ENCODE data around the gene TRA2A.

TRA2A gene

DNA sequence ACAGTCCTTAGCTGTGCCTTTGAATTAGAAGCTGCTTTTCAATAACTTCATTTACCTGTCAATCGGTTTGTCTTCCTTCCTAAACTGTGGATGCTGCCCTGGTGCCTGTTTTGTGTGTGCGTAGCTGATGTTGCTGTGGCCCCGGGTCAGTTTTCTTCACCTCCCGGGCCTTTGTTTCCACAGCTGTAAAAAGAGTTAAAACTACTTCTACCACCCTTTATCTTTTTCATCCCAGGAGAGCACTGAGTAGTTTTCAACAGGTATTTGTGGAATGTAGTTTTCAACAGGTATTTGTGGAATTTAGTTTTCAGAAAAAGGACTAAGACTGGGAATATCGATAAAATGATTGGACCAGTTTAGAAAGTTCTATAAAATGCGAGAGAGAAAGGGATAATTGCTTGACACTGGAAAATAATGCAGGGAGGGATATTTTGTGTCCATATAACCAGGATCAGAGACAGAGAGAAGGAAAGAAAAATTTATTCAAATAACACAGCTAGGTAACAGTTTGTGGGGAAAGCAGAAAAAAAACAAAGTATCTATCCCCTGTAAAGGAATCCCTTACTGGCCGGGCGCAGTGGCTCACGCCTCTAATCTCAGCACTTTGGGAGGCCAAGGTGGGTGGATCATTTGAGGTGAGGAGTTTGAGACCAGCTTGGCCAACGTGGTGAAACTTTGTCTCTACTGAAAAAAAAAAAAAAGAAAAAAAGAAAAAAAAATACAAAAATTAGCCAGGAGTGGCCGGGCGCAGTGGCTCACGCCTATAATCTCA, 45.6 kb downstream of the TRA2A start:
- DNase-seq (ENCODE audit: low read depth, low spot score) = no peak
- no peak overlapping the region for H3K4me3 ChIP-seq (ENCODE audit: low read depth, low read length)
- TF ChIP-seq, protein P1, sequence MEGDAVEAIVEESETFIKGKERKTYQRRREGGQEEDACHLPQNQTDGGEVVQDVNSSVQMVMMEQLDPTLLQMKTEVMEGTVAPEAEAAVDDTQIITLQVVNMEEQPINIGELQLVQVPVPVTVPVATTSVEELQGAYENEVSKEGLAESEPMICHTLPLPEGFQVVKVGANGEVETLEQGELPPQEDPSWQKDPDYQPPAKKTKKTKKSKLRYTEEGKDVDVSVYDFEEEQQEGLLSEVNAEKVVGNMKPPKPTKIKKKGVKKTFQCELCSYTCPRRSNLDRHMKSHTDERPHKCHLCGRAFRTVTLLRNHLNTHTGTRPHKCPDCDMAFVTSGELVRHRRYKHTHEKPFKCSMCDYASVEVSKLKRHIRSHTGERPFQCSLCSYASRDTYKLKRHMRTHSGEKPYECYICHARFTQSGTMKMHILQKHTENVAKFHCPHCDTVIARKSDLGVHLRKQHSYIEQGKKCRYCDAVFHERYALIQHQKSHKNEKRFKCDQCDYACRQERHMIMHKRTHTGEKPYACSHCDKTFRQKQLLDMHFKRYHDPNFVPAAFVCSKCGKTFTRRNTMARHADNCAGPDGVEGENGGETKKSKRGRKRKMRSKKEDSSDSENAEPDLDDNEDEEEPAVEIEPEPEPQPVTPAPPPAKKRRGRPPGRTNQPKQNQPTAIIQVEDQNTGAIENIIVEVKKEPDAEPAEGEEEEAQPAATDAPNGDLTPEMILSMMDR (IDR thresholded peaks at IDR 0.05; ENCODE audit: low read depth, low read length) = no peak
- in situ Hi-C loops (cut with HindIII; ENCODE audit: low sequenced_read_pairs) = no loop called here

DNA sequence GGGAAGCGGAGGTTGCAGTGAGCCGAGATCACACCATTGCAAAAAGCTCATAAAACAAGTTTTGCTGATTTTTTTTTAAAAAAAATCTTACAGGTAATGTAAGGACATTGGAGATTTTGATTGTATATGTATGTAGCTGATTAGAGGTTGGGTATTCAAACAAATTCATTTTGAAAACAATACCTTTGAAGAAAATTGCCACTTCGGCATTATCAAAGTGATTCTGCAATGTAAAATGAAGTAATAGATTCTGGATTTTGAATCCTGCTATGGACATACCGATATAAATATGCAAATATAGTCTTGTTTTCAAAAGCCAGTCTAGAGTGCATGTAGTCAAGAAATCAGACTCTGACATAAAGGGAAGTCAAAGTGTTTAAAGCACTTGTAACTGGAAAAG, 49.1 kb downstream of the TRA2A start:
- TF ChIP-seq, protein P1 (IDR thresholded peaks at IDR 0.05; ENCODE audit: low read depth, low read length) = no peak

DNA sequence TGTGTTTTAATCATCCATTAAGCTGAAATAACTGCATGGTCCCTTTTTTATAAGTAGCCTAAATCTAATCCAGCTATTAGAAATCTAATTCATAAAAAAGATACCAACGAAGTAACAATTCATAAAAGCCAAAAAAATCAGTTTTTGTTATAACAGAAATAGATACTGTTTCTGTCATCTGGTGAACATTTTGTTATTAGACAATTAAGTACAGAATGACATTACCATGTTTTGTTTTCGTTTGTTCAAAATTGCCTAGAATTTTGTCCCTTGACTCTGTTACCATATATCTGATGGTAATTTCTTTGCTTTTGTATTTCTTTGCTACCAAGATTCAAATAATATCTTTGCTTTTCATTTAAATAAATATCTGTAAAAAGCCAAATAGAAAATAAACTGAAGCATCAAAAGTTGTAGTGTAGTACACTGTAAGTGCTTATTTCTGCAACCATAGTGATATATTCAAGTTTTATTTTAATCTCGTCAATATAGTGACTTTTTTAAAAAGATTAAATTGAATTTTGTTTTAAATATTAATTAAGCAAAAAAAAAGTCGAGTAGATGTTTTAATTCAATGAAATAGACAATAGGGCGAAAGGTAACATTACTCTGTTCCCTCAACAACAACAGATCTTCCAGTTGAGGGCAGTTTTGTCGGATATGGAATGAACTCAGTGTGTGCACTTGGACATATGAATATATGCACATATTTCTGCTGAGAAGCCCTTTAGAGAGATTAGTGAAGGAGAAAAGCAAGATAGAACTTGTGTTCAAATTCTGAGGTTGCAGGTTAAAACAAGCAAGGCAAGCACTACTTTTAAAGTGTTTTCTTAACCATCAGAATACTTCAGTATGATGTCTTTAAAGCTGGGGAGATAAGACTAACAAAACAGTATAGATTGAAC, 53.6 kb downstream of the TRA2A start:
- H3K4me3 ChIP-seq (ENCODE audit: low read depth, low read length) = no peak overlapping the region
- in situ Hi-C loops (cut with HindIII; ENCODE audit: low sequenced_read_pairs) = no loop called here
- TF ChIP-seq, protein P1 (IDR thresholded peaks at IDR 0.05; ENCODE audit: low read depth, low read length) = no peak
- DNase-seq (ENCODE audit: low read depth, low spot score) = no peak

More for the DNA sequence above, 49.1 kb downstream of the TRA2A start:
- H3K4me3 ChIP-seq (ENCODE audit: low read depth, low read length) = no peak overlapping the region
- in situ Hi-C loops (cut with HindIII; ENCODE audit: low sequenced_read_pairs) = no loop called here
- no peak for DNase-seq (ENCODE audit: low read depth, low spot score)

DNA sequence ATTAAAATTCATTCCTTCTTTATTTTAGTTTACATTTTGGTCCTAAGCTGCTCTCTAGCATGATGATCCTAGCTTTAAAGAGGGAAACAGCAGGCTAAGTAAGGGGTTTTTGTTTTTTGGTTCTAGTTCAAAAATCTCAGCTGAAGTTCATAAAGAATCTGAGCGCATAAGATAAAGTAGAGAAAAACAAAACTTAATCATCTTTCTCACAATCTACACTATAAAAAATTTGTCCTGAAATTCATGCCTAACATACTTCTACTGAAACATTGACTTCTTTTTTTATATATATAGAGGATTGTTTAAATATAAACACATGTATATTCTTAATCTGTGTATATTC, 54.7 kb downstream of the TRA2A start:
- TF ChIP-seq, protein P1 (IDR thresholded peaks at IDR 0.05; ENCODE audit: low read depth, low read length) = no peak
- in situ Hi-C loops (cut with HindIII; ENCODE audit: low sequenced_read_pairs) = no loop called here
- no peak overlapping the region for H3K4me3 ChIP-seq (ENCODE audit: low read depth, low read length)
- no peak for DNase-seq (ENCODE audit: low read depth, low spot score)

DNA sequence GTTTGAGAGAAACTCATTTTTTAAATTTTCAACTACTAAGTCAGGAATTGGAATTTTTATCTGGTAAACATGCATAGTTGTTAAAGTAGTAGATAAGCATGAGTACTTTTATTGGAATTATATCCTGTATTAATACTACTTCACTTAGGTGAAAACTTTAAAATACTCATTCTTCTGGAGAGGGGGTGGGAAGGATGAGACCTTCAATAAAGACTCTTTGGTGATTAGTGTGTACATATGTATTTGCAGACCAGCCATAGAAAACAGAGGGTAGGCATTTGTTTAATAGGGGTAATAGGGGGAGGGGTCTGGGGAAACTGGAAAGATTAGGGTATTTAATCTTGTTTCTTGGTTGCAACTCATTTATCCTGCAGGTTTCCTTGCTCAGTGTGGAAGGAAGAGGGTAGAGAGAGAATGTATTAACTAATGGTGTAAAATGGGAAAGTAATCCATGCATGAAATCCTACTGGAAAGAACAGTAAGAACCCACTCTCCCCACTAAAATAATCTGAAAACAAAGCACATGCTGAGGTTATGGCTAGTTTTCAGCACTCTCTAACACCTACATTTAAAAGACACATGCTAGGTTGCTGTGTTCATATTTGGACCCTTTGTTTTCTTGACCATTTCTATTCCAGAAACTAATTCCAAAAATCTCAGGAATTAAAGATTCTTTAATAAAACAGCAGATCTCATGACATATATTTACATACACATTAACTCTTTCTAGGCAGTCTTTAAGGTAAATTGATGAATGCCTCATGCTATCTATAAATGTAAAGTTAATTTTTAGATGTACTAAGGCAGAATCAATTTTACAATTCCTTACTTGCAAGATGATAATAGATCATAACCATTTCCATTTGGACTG, 55.3 kb downstream of the TRA2A start:
- H3K4me3 ChIP-seq (ENCODE audit: low read depth, low read length) = no peak overlapping the region
- TF ChIP-seq, protein P1 (IDR thresholded peaks at IDR 0.05; ENCODE audit: low read depth, low read length) = no peak
- DNase-seq (ENCODE audit: low read depth, low spot score) = no peak
- in situ Hi-C loops (cut with HindIII; ENCODE audit: low sequenced_read_pairs) = no loop called here

DNA sequence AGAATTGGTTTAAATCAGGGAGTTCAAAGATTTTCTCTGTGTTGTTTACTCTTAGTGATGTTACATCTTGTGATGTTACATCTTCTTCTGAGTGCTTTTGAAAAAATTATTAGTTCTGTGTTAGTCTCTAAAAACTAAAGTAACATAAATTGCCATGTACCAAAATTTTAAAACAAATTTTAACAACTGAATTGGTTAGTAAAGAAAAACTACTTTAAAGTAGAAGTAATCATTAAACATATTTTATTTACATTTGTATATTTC, 56.3 kb downstream of the TRA2A start:
- TF ChIP-seq, protein P1 (IDR thresholded peaks at IDR 0.05; ENCODE audit: low read depth, low read length) = no peak
- in situ Hi-C loops (cut with HindIII; ENCODE audit: low sequenced_read_pairs) = no loop called here
- H3K4me3 ChIP-seq (ENCODE audit: low read depth, low read length) = no peak overlapping the region
- no peak for DNase-seq (ENCODE audit: low read depth, low spot score)

Data from astrocyte of the spinal cord (primary cell).